ENCODE data around the gene COG8. TPM values are rescaled to one million over a fixed set of nuclear protein-coding genes. Genes with fewer than 3 reads are reported as not detected.

The COG8 gene
- total RNA-seq, 1 donor from 2014 or later: 58.6 TPM

GRCh38 chr16:69316595-69317034 lies 22.7 kb downstream of the COG8 start:
- DNase-seq (ENCODE audit: low spot score, unreplicated experiment): no peak
- Mint-ChIP-seq H3K27ac (no peak overlapping the region), H3K9me3 (ENCODE audit: low read depth) (no peaks in the 10 kb centered on the region), H3K4me1 (ENCODE audit: low read depth) (peaks cover 5% of the 10 kb centered on the region), H3K4me3 (ENCODE audit: low read depth) (no peak overlapping the region), H3K27me3 (no peaks in the 10 kb centered on the region), H3K36me3 (ENCODE audit: insufficient read depth) (peaks cover 15% of the 10 kb centered on the region)
- TF ChIP-seq, protein P1, sequence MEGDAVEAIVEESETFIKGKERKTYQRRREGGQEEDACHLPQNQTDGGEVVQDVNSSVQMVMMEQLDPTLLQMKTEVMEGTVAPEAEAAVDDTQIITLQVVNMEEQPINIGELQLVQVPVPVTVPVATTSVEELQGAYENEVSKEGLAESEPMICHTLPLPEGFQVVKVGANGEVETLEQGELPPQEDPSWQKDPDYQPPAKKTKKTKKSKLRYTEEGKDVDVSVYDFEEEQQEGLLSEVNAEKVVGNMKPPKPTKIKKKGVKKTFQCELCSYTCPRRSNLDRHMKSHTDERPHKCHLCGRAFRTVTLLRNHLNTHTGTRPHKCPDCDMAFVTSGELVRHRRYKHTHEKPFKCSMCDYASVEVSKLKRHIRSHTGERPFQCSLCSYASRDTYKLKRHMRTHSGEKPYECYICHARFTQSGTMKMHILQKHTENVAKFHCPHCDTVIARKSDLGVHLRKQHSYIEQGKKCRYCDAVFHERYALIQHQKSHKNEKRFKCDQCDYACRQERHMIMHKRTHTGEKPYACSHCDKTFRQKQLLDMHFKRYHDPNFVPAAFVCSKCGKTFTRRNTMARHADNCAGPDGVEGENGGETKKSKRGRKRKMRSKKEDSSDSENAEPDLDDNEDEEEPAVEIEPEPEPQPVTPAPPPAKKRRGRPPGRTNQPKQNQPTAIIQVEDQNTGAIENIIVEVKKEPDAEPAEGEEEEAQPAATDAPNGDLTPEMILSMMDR (IDR thresholded peaks at IDR 0.05; ENCODE audit: unreplicated experiment): no peak

- TF ChIP-seq, protein P1 (IDR thresholded peaks at IDR 0.05; ENCODE audit: unreplicated experiment): no peak
- H3K9me3 Mint-ChIP-seq (ENCODE audit: low read depth): no peaks in the 10 kb centered on the region
- H3K36me3 Mint-ChIP-seq (ENCODE audit: insufficient read depth): peaks cover 8% of the 10 kb centered on the region
- no peak overlapping the region for H3K27ac Mint-ChIP-seq
- DNase-seq (ENCODE audit: low spot score, unreplicated experiment): no peak
- peaks cover 5% of the 10 kb centered on the region for H3K4me1 Mint-ChIP-seq (ENCODE audit: low read depth)
- H3K27me3 Mint-ChIP-seq: no peaks in the 10 kb centered on the region
- no peak overlapping the region for H3K4me3 Mint-ChIP-seq (ENCODE audit: low read depth)
Measured at GRCh38 chr16:69315486-69316311, 23.7 kb downstream of the COG8 start.

DNA sequence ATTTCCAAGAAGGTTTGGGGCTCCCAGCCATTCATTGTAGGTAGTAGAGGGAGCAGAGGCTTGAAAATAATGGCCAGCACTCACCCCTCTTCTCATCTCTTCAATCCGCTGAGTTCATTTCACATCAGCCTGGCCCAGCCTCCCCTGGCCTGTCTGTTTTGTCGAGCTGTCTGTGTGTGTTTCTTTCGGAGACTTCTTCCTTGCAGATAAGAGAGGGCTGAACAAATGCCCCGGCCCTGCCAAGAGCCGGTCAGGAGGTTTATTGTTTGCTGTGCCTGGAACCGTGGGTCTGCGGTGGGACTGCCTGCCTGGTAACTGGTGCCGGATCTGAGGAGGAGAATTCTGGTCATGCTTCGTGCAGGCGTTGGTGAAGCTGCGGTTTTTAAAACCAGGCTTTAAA lies 24.8 kb downstream of the COG8 start:
- Mint-ChIP-seq H3K4me3 (ENCODE audit: low read depth) (no peak overlapping the region), H3K27ac (no peak overlapping the region), H3K36me3 (ENCODE audit: insufficient read depth) (peaks cover 7% of the 10 kb centered on the region), H3K9me3 (ENCODE audit: low read depth) (no peaks in the 10 kb centered on the region), H3K27me3 (no peaks in the 10 kb centered on the region), H3K4me1 (ENCODE audit: low read depth) (peaks cover 5% of the 10 kb centered on the region)
- TF ChIP-seq, protein P1 (IDR thresholded peaks at IDR 0.05; ENCODE audit: unreplicated experiment): no peak
- DNase-seq (ENCODE audit: low spot score, unreplicated experiment): no peak

DNA sequence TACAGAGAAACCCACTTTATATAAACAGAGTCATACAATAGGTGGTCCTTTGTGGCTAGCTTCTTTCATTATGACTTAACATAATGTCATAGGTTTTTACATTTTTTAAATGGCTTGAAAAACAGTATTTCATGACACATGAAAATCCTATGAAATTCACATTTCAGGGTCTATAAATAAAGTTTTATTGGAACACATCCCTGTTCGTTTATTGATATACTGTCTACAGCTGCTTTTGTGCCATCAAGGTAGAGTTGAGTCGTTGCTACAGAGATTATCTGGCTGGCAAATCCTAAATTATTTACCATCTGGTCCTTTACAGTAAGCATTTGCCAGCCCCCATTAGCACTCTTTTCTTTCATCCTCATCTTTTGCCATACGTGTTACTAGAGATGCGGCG lies 25.9 kb downstream of the COG8 start:
- TF ChIP-seq, protein P1 (IDR thresholded peaks at IDR 0.05; ENCODE audit: unreplicated experiment): no peak
- peaks cover 6% of the 10 kb centered on the region for H3K36me3 Mint-ChIP-seq (ENCODE audit: insufficient read depth)
- no peak overlapping the region for H3K27ac Mint-ChIP-seq
- H3K4me3 Mint-ChIP-seq (ENCODE audit: low read depth): peak overlapping the region; percentile 60
- H3K27me3 Mint-ChIP-seq: no peaks in the 10 kb centered on the region
- H3K4me1 Mint-ChIP-seq (ENCODE audit: low read depth): peaks cover 5% of the 10 kb centered on the region
- no peak for DNase-seq (ENCODE audit: low spot score, unreplicated experiment)
- H3K9me3 Mint-ChIP-seq (ENCODE audit: low read depth): no peaks in the 10 kb centered on the region

- Mint-ChIP-seq H3K27me3 (no peaks in the 10 kb centered on the region), H3K4me1 (ENCODE audit: low read depth) (peaks cover 5% of the 10 kb centered on the region), H3K4me3 (ENCODE audit: low read depth) (peak overlapping the region; percentile 98), H3K9me3 (ENCODE audit: low read depth) (no peaks in the 10 kb centered on the region), H3K27ac (peak overlapping the region; percentile 94), H3K36me3 (ENCODE audit: insufficient read depth) (peaks cover 5% of the 10 kb centered on the region)
- DNase-seq (ENCODE audit: low spot score, unreplicated experiment): peak; percentile 43
- TF ChIP-seq, protein P1 (IDR thresholded peaks at IDR 0.05; ENCODE audit: unreplicated experiment): no peak
Measured at GRCh38 chr16:69311533-69312387, 27.6 kb downstream of the COG8 start.
